GM12801 (cell line): ENCODE measurements around the gene UBE2J2.

Source experiments
- TF ChIP-seq, protein P1 (sequence below): IDR thresholded peaks from one replicate; pipeline ENCODE4 v1.5.1; 2011; ENCODE audit warnings: control low read depth; ENCODE audit not compliant: insufficient read length; ENCODE audit errors: extremely low read depth

Gene UBE2J2

DNA sequence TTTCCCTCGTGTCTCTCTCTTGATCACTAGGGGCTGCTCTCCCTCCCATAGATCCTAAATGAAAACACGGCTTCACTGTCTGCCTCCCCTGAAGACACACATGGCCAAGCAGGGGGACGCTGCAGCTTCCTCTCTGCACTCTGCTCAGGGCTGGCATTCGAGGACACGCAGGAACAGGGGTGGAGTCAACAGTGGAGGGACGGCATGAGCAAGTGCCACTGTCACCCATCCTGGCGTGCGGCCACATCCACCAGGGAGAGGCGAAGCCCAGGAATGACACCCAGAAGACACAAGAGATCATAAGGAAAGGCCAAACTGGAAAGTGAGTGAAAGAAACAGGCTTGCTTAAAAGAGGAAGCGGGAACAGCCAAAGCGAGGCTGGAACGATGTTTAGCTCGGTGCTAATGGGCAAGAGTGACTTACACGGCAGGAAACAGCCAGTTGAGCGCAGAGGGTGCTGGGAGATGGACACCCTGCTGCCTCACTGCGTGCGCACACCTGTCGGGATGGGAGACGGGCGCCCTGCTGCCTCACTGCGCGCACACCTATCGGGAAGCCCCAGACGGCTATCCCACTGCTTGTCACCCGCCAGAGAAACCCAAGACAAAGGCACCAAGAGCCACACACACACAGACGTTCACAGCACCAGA, 13.6 kb downstream of the UBE2J2 start:
- TF ChIP-seq, protein P1, sequence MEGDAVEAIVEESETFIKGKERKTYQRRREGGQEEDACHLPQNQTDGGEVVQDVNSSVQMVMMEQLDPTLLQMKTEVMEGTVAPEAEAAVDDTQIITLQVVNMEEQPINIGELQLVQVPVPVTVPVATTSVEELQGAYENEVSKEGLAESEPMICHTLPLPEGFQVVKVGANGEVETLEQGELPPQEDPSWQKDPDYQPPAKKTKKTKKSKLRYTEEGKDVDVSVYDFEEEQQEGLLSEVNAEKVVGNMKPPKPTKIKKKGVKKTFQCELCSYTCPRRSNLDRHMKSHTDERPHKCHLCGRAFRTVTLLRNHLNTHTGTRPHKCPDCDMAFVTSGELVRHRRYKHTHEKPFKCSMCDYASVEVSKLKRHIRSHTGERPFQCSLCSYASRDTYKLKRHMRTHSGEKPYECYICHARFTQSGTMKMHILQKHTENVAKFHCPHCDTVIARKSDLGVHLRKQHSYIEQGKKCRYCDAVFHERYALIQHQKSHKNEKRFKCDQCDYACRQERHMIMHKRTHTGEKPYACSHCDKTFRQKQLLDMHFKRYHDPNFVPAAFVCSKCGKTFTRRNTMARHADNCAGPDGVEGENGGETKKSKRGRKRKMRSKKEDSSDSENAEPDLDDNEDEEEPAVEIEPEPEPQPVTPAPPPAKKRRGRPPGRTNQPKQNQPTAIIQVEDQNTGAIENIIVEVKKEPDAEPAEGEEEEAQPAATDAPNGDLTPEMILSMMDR = no peak

DNA sequence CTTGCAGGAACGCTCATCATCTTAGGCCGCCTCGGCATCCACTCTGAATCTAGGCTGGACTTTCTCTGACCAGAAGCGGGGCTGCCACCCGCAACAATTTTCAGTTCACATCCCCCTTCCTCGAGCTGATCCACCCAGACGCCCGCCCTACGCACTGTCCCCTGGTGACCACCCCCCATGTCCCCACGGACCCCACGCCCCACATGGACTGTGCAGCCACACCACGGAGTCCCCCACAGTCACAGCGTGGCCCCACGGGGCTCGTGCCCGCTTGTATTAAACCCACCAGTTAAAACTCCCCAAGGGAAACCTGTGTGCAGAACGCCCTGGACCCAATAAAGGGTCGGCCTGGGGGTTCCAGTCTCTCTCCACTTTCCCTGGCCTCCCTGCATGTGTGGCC, 14.1 kb downstream of the UBE2J2 start:
- TF ChIP-seq, protein P1 = no peak

DNA sequence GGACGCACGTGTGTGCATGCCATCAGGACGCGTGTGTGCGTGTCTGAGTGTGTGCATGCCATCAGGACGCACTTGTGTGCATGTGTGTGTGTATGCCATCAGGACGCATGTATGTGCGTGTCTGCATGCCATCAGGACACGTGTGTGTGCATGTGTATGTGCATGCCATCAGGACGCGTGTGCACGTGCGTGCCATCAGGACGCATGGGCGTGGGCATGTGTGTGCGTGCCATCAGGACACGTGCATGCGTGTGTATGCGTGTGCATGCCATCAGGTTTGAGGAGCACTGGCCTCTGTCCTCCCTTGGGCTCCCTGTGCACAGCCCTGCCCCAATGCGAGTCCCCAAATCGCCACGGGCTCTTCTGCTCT, 14.6 kb downstream of the UBE2J2 start:
- TF ChIP-seq, protein P1 = no peak

DNA sequence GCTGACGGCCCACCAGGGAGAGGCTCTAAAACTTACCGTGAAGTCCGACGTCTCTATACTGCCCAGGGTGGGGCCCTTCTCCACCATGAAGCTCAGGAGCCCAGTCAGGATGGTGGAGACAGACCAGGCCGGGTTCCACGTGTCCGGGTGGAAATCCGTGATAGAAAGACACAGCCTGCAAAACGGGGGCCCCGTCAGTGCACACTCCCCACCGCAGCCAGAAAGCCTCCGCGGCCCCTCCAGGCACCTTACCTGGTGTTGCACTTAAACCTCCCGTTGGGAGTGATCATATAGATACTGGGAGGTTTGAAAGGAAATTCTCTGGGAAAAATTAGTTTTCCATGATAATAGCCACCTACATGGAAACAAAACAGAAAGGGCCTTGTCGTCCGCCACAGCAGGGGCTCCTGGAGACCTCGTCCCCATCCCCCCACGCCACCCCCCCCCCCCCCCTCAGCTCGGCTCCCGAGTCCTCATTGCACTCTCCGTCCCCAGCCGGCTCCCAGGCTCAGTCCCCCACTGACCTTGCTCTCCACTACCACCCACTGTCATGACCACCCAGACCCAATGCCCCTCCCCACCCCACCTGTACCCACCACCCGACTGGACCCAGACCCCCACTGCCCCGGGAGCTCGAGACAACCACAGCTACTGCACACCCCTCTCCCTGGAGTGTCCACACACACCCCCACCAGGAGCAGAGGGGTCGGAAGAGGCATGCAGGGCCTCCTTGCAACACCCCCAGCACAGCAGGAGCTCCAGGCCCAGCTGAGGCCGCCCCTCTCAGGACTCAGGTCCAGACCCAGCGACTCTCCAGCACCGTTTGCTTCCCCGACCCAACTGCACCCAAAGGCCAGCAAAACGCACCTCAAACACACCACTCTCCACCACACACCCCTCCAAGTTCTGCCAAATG, 16.4 kb downstream of the UBE2J2 start:
- TF ChIP-seq, protein P1 = no peak

DNA sequence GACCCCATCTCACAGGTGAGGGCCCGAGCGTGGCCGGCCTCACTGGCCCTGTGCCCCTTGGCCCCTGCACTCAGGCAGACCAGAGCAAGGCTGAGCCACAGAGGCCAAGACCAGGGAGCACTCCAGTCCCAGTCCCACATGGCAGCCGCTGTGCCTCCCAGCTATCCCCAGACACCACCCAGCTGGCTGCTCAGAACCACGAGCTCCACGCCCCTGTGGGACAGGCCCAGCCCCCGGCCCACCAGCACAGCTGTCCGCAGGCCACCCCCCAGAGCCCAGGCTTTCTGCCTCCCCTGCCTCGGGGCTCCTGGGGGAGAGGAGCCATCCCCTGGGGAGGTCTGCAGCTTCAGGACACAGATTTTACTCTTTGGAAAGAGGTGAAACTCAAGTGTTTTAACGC, 18.0 kb downstream of the UBE2J2 start:
- TF ChIP-seq, protein P1 = no peak

DNA sequence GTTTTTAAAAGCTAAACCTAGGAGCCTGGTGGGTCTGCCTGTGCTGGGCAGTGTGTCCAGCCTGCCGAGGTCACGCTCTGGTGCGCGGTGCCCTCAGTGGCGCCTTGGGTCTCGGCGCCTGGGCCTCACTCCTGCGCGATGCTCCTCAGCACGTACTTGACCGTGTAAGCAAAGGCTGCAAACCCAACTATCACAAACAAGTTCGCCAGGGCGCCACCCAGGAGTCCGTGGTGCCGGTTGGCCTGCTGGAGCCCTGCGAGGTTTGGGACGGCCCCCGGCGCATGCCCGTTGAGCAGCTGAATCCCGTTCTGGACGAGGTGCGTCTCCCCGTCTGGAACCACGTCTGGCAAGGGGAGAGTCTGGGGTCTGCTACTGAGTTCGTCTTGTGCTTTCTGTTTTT, 18.6 kb downstream of the UBE2J2 start:
- TF ChIP-seq, protein P1 = no peak

DNA sequence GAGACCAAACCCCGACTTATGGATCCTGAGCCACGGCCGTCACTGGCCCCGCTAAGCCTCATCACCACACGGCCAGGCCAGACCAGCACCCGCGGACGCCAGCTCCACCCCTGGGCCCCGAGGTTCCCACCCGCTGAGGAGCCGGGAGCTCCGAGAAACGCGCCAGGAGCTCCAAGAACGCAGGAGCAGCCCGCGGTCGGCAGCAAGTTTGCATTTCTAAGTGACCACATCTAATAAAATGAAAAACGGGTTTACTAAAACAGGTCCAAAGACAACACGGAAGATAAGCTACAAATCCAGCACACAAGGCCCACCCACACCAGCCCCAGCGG, 19.0 kb downstream of the UBE2J2 start:
- TF ChIP-seq, protein P1 = no peak
